Measurements from ENCODE around the gene FURIN.
"Not testable (repeated sequence)": the region's sequence is repeated elsewhere in the genome, so short reads cannot be mapped to it uniquely, and the experiment has no call there.

The FURIN gene

DNA sequence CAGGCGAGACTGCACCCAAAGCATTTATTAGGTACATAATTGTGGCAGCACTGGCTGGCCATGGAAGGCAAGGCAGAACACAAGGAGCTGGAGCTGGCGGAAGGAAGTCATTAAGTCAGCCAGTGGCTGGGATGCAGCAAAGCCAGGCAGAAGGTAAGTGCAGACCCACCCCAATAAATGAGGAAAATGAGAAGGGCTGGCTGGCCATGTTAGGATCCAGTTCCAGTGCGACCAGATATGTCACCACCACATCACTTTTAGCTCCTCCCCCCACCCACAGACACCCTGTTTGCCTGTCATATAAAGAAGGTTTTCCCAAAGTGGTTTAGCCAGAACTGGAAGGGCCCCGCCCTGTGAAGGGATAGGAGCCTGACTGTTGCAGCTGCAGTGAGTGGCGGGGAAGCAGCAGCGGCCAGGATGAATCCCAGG, at the start of gene FURIN:
Gene FURIN (plus strand): TSS at position 328 of the 429 bp plus-strand sequence. CDS start 7,153 bp downstream, outside the sequence.
- no peak for DNase-seq (ENCODE audit: low read depth in 4 of 4, low spot score in 1 of 4)

DNA sequence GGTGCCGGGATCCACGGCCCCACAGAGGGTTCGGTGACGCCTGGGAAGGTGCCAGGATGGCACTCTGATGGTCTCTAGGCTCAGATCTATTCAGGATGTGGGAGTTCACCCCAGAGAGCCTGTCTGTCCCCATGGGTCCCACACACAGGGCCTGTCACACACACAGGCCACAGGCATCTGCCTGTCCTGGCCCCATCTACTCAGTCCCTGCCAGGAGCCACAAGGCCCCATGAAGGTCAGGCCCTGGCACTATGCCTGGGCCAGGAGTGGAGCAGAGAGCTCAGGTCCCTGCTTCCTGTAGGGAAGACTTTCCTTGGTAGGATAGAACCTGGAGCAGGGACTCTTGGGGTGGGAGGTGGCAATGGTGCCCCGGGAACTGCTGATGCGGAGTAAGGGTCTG, 49.0 kb upstream of the FURIN start:
- DNase-seq (ENCODE audit: low read depth in 4 of 4, low spot score in 1 of 4) = no peak

DNA sequence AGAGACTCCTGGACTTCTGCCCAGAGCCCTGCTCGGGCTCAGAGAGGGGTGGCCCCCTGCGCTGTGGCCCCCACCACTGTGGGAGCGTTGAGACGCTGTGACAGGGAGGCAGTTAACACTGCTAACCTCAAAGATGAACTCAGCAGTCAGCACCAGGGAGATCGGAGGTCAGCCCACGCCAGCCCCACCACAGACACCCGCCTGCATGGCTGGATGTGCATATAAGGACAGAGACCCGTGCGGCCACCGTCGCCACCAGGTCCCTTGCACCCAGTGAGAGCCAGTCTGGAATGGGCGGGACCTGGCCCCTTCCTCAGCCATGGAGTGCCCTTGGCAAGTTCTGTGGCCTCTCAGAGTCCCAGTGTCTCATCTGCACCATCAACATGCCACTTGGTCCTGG, 48.5 kb upstream of the FURIN start:
- DNase-seq (ENCODE audit: low read depth in 4 of 4, low spot score in 1 of 4) = no peak

DNA sequence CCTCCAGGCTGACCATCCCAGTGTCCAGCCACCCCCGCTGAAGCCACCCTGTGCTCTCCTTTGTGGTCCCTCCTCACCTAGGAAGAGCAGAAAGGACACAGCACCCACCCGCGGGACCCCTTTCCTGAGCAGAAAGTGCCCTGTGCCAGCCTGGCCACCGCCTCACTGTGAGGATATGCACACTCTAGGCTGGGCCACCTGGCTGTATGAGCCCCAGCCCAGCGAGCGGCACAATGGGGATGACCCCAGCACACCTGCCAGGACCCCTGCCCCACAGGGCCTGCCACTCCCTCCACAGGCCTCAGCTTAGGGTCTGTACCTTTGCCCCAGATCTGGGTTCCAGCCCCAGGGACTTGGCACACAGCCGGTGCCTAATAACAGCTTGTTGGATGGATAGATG, 47.9 kb upstream of the FURIN start:
- DNase-seq (ENCODE audit: low read depth in 4 of 4, low spot score in 1 of 4) = no peak

DNA sequence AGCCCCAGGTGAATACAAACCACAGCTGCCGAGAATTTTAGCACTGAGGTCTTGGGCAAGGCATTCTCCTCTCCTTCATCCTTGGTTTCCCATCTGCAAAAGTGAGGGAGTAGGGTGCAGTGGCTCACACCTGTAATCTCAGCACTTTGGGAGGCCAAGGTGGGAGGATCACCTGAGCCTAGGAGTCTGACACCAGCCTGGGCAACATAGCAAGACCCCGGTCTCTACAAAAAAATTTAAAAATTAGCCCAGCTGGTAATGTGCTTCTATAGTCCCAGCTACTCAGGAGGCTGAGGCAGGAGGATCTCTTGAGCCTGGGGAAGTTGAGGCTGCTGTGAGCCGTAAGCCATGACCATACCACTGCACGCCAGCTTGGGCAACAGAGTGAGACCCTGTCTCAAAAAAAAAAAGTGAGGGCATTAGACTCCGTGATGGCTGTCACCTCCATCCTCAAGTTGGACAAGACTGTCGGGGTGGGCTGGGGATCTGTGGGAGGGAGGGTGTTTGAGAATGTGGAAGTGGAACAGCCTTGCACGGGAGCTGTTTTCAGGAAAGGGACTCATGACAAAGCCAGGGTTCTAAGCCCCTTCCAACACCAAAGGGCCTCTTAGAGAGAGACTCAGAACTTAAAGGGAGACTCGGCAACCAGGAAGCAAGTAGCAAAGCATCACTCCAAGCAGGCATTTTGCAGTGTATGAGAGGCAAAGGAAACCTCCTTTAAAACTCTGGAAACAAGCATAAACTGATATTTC, 46.0 kb upstream of the FURIN start:
- DNase-seq (ENCODE audit: low read depth in 4 of 4, low spot score in 1 of 4) = no peak

DNA sequence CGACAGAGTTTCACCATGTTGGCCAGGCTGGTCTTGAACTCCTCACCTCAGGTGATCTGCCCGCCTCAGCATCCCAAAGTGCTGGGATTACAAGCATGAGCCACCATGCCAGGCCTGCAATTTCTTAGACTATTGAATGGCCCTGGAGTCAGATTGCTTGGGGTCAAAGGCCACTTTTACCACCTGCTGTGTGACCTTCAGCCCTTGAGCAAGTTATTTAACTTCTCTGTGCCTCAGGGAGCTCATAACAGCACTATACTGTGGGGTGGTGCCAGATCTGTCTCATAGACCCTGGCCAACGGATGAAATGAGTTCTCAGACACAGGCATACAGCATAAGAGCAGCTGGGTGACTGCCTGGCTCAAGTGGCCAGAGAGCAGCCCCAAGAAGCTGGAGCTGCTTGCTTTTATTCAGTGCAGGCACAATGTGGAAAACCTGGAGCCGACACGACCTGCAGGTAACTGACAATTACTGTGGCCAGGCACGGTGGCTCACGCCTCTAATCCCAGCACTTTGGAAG, 44.9 kb upstream of the FURIN start:
- DNase-seq (ENCODE audit: low read depth in 4 of 4, low spot score in 1 of 4) = no peak

DNA sequence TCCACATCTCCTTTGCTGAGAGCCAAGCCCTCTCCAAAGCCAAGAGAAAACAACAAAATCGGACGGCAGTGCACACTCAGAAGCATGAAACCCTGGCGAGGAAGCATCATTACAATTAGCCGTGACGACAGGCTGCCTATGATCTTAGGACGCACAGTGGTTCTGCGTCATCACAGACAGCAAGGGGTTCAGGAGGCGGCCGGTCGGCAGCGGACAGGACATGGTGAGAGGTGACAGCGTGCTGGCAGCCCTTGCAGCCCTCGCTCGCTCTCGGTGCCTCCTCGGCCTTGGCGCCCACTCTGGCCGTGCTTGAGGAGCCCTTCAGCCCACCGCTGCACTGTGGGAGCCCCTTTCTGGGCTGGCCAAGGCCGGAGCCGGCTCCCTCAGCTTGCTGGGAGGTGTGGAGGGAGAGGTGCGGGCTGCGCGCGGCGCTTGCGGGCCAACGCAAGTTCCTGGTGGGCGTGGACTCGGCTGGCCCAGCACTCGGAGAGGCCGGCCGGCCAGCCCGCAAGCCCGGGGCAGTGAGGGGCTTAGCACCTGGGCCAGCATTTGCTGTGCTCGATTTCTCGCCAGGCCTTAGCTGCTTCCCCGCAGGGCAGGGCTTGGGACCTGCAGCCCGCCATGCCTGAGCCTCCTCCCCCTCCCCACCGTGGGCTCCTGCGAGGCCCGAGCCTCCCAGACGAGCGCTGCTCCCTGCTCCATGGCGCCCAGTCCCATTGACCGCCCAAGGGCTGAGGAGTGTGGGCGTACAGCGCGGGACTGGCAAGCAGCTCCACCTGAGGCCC, 43.1 kb upstream of the FURIN start:
- not testable (repeated sequence) for DNase-seq (ENCODE audit: low read depth in 4 of 4, low spot score in 1 of 4)

DNA sequence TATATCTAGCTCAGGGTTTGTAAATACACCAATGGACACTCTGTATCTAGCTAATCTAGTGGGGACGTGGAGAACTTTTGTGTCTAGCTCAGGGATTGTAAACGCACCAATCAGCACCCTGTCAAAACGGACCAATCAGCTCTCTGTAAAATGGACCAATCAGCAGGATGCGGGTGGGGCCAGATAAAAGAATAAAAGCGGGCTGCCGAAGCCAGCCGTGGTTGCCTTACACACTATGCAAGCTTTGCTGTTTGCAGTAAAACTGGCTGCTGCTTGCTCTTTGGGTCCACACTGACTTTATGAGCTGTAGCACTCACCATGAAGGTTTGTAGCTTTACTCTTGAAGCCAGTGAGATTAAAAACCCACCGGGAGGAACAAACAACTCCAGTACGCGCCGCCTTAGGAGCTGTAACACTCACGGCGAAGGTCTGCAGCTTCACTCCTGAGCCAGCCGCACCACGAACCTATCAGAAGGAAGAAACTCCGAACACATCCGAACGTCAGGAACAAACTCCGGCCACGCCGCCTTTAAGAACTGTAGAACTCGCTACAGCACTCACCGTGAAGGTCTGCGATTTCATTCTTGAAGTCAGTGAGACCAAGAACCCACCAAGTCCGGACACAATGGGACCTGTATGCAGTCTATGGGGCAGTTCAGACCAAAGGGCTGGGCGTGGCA, 42.0 kb upstream of the FURIN start:
- DNase-seq (ENCODE audit: low read depth in 4 of 4, low spot score in 1 of 4) = not testable (repeated sequence)

DNA sequence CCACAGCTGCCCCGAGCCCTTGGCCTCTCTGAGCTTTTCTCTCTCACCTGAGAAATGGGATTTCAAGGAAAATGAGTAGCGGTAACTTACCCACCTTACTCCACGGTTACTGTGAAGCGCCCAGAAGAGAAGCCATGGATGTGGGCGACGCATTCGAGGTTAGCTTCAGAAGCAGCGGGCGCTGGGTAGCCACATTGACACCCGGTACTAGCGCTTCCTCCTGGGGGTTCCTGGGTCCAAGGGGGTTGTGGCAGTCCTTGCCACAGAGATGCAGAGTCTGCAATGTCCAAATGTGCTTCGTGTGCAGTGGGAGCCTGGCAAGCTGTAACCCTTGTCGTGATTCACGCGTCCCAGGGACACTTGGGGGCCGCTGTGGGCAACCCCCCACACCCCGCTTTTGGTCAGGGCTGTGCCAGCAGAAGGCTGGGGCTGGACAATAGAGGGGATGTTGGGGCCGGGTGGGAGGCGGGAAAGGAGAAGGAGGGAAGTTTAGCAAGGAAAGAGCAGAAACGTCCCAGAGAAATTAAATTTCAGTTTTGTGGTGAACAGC, 41.4 kb upstream of the FURIN start:
- DNase-seq (ENCODE audit: low read depth in 4 of 4, low spot score in 1 of 4) = no peak

DNA sequence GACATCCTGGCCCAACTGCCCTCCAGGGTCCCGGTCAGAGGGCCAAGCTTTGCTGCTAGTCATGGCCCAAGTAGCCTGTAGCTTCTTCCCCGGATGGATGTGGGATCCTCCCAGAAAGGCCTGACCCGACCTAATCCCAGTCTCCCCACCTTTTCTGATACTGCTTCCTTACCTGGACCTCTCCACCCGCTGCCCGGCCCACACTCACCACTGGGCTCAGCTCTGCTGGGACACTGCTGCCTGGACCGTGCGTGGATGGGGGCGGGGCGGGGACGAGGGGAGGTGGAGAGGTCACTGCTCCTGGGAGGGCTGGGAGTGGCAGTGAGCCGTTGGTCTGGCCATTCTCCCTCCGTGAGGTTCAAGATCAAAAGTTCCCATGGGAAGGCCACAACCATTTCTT, 40.3 kb upstream of the FURIN start:
- DNase-seq (ENCODE audit: low read depth in 4 of 4, low spot score in 1 of 4) = no peak

DNA sequence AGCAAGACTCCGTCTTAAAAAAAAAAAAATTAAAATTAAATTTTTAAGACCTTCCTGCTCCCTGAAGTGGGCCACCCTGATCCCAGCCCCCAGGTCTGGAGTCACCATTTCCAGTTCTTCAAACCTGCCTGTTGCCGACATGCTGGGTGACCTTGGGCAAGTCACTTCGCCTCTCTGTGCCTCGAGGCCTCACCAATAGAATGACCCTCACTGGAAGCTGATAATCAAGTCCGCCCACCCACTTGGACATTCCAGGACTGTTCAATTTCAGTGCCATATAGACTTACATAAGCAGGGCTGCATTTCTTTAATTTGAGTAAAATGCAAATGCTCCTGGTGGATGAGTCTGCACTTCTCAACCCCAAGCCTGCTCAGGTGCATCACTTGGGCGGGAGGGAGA, 39.3 kb upstream of the FURIN start:
- no peak for DNase-seq (ENCODE audit: low read depth in 4 of 4, low spot score in 1 of 4)

DNA sequence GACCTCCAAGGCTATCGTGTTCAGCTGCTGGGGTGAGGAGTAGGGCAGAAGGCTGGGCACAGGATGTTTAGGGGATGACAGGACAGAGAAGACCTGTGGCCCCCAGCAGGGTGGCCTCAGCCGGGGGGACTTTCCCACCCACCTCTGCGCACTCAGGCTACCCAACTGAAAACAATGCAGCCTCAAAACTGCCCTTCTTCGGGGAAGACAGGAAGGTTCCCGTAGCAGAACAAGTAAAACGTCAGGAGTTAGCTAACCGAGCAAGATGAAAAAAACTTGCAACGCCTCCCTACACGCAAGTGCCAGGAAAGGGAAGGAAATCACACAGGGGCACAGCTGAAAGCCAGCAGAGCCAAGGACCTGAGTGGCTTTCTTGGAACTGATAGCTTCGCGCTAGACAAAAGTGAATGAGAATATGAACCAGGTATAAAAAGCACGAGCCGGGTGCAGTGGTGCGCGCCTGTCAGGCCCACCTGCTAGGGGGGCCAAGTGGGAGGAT, 38.4 kb upstream of the FURIN start:
- peak in 1 of 4 experiments; percentile 63 for DNase-seq (ENCODE audit: low read depth in 4 of 4, low spot score in 1 of 4)

DNA sequence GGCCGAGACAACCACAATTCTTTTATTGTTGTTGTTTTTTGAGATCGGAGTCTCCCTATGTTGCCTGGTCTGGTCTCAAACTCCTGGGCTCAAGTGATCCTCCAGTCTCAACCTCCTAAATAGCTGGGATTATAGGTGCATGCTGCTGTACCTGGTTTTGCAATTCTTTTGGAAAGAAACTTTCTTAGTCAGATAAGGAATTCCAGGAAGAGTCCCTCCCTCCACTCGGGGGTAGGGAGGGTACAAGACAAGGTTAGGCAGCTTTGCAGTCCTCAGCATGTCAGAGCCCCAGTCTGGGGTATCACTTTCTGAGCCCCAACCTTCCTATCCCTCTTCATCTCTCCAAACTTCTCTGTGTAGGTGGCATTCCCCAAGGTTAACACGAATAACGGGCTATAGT, 33.8 kb upstream of the FURIN start:
- DNase-seq (ENCODE audit: low read depth in 4 of 4, low spot score in 1 of 4) = no peak

DNA sequence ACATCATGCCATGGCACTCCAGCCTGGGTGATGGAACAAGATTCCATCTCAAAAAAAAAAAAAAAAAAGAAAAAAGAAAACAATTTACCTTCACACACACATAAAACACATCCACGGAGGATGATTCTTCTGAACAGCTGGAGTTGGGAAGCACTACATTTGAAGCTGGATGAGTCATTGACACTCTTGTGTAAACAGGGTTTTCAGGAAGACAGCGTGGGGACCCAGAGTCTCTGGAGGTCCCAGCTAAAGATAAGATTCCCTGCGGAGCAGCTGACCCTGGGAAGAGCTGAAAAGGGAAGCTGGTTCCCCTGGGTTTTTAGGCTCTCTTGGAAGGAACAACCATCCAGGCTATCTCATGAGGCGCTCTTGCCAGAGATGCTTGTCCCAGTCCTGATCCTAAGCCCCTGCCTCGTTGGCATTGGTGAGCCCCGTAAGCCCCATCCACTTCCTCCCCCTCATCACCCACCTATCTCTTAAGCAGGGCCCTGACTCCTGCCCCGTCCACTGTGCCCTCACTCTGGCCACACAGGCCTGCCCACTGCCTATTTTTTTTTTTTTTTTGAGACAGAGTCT, 32.0 kb upstream of the FURIN start:
- DNase-seq (ENCODE audit: low read depth in 4 of 4, low spot score in 1 of 4) = no peak

DNA sequence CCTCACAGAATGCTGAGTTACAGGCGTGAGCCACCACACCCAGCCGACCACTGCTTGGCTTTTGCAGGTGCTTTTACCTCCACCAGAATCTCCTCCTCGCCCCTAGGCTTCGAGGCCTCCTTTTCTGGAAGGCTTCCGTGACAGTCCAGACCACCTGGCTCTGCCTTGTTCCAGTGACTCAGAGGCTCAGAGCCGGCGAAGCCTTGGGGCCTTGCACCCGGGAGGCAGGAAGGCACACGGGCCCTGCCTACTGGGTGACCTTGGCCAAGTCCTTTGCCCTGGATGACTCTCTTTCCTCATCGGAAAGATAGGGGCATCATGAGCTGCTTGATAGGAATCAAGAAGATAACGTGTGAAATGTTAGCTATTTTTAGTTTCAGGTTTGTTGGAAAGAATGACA, 31.3 kb upstream of the FURIN start:
- peak in 1 of 4 experiments; percentile 61 for DNase-seq (ENCODE audit: low read depth in 4 of 4, low spot score in 1 of 4)

DNA sequence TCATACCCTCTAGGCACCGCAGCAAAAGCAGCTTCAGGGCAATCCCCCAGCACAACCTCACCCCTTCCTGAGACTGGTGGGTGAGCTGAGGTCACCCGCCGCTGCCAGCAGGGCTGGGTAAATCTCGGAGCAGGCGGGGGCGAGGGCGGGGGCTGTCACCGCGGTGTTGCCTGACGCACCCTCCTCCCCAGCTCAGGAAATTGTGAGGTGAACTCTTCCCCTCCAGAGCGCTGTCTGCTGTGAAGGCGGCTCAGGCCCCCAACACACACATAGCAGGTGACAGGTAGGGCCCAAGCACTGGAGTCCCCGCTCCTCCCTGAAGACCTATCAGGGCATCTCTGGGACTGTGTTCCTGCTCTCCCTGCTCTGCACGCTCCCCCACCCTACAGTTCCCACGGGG, 30.2 kb upstream of the FURIN start:
- peak; percentile 45 to 88 (median 67) for DNase-seq (ENCODE audit: low read depth in 4 of 4, low spot score in 1 of 4)

DNA sequence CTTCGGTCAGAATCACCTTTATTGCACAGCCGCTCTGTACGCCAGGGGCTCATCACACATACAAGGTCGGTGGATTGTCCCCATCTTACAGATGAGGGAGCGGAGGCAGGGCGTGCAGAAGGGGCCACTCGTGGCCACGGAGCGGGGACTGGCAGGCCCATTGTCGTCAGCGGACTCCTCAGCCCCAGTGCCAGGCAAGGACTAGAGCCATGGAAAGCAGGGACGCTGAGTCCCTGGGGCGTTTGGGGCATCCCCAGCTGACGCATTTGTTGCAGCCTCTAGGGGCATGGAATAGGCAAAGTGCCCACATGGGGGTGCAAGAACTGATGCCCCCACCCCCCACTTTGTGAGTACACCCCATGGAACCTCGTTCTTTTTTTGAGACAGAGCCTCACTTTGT, 29.8 kb upstream of the FURIN start:
- DNase-seq (ENCODE audit: low read depth in 4 of 4, low spot score in 1 of 4) = no peak

DNA sequence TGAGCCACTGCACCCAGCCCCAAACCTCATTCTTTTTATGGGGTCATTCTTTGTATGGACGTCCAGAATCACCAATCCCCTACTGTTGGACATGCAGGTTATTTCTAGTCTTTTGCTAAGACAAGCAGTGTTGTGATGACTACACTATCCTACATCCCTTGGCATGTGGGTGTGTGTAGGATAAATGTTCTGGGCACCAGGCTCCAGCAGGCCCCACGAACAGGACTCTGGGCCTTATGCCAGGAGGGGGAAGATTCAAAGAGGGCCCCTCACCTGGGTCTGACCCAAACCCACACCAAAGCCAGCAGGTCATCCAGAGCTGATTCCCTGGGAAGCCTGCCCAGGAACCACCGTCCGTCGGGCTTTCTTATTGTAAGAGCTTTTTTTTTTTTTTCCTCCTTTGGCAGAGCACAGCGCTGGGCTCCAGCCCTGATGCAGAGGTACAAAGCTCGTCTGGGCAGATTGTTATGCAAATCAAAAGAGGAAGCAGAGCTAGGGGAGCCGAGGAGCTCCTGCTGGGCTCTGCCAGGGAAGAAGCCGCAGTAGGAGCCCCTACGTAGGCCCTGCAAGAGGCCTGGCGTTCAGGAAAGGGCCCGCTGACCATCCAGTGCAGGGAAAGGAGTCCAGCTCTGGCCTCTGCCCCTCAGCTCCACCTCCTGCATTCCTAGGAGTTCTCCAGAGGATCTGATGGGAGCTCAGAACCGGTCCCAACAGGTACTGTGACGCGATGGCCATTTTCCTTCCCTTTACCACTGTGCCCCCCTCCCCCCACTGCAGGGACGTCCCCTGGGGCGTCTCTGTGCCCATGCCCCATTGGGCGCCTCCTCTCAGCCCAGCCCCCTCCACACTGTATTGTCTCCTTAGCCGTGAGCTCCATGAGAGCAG, 29.0 kb upstream of the FURIN start:
- DNase-seq (ENCODE audit: low read depth in 4 of 4, low spot score in 1 of 4) = no peak

DNA sequence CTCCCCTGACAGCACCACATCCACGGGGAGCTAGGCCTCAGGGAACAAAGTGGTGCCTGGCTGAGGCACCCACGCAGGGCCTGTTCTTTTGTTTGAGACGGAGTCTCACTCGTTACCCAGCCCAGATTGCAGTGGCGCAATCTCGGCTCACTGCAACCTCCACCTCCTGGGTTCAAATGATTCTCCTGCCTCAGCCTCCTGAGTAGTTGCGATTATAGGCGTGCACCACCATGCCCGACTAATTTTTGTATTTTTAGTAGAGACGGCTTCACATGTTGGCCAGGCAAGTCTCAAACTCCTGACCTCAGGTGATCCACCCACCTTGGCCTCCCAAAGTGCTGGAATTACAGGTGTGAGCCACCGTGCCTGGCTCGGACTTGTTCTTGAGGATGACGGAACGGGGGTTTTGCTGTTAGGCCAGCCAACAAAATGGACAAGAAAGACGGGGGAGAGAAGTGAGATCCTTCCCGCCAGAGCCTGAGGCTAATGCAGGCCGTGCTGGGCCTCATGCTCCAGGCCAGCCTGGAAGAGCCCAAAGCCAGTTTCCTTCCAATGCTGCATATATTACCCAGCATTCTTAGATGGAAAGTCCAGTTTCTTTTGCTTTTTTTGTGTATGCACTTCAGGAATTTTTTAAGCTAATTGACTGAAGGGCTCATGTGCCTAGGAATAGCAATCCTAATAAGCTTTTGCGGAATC, 28.1 kb upstream of the FURIN start:
- no peak for DNase-seq (ENCODE audit: low read depth in 4 of 4, low spot score in 1 of 4)
